HEK293 (cell line): ENCODE results near the gene SKA2.

Experiments used
- EGR2 ChIP-seq: fragments of 450-650 bp; formaldehyde crosslinking; IDR thresholded peaks from 2 replicates; pipeline ENCODE4 v1.5.1; 2016; ENCODE audit warnings: low read depth, missing biosample characterization, missing genetic modification characterization
- HOXA7 ChIP-seq: sonication (generic); formaldehyde crosslinking; IDR thresholded peaks from 2 replicates; pipeline ENCODE4 v1.8.1; 2022; ENCODE audit warnings: missing genetic modification reagents, borderline replicate concordance
- KLF9 ChIP-seq: fragments of 450-650 bp; formaldehyde crosslinking; IDR thresholded peaks from 2 replicates; pipeline ENCODE4 v1.5.1; 2016; ENCODE audit warnings: missing biosample characterization, missing genetic modification characterization, low read depth
- SCRT1 ChIP-seq: fragments of 450-650 bp; formaldehyde crosslinking; IDR thresholded peaks from 2 replicates; pipeline ENCODE4 v1.5.1; 2016; ENCODE audit warnings: missing biosample characterization, missing genetic modification characterization, borderline replicate concordance
- SP2 ChIP-seq: fragments of 450-650 bp; formaldehyde crosslinking; IDR thresholded peaks from 2 replicates; pipeline ENCODE4 v1.5.1; 2016; ENCODE audit warnings: missing biosample characterization, missing genetic modification characterization
- SP7 ChIP-seq: fragments of 450-650 bp; formaldehyde crosslinking; IDR thresholded peaks from 2 replicates; pipeline ENCODE4 v1.5.1; 2016; ENCODE audit warnings: missing biosample characterization, missing genetic modification characterization
- TRIM28 ChIP-seq: IDR thresholded peaks from 2 replicates; pipeline ENCODE4 v1.6.1; 2011; ENCODE audit warnings: low read length, control low read depth, borderline replicate concordance
- WT1 ChIP-seq: fragments of 450-650 bp; formaldehyde crosslinking; IDR thresholded peaks from 2 replicates; pipeline ENCODE4 v1.5.1; 2016; ENCODE audit warnings: missing biosample characterization, missing genetic modification characterization
- YY1 ChIP-seq: fragments of 450-650 bp; formaldehyde crosslinking; IDR thresholded peaks from 2 replicates; pipeline ENCODE4 v1.5.1; 2018; ENCODE audit warnings: missing biosample characterization, missing genetic modification characterization
- YY2 ChIP-seq: fragments of 450-650 bp; formaldehyde crosslinking; IDR thresholded peaks from 2 replicates; pipeline ENCODE4 v1.5.1; 2016; ENCODE audit warnings: missing biosample characterization, missing genetic modification characterization
- ZBTB1 ChIP-seq: fragments of 450-650 bp; formaldehyde crosslinking; IDR thresholded peaks from 2 replicates; pipeline ENCODE4 v1.5.1; 2016; ENCODE audit warnings: missing biosample characterization, missing genetic modification characterization
- ZBTB17 ChIP-seq: fragments of 450-650 bp; formaldehyde crosslinking; IDR thresholded peaks from 2 replicates; pipeline ENCODE4 v1.5.1; 2016; ENCODE audit warnings: missing biosample characterization, missing genetic modification characterization
- ZBTB48 ChIP-seq: fragments of 450-650 bp; formaldehyde crosslinking; IDR thresholded peaks from 2 replicates; pipeline ENCODE4 v1.5.1; 2016; ENCODE audit warnings: missing biosample characterization, missing genetic modification characterization
- ZEB2 ChIP-seq: fragments of 450-650 bp; formaldehyde crosslinking; IDR thresholded peaks from 2 replicates; pipeline ENCODE4 v1.5.1; 2016; ENCODE audit warnings: missing biosample characterization, missing genetic modification characterization
- ZNF140 ChIP-seq: fragments of 450-650 bp; formaldehyde crosslinking; IDR thresholded peaks from 2 replicates; pipeline ENCODE4 v1.5.1; 2016; ENCODE audit warnings: missing biosample characterization, missing genetic modification characterization
- ZNF157 ChIP-seq: fragments of 450-650 bp; formaldehyde crosslinking; IDR thresholded peaks from 2 replicates; pipeline ENCODE4 v1.5.1; 2016; ENCODE audit warnings: missing biosample characterization, missing genetic modification characterization
- ZNF2 ChIP-seq: fragments of 450-650 bp; formaldehyde crosslinking; IDR thresholded peaks from 2 replicates; pipeline ENCODE4 v1.5.1; 2016; ENCODE audit warnings: missing biosample characterization, missing genetic modification characterization
- ZNF335 ChIP-seq: fragments of 450-650 bp; formaldehyde crosslinking; conservative IDR thresholded peaks from 2 replicates; pipeline ENCODE4 v1.5.1; 2016; ENCODE audit warnings: missing biosample characterization, missing genetic modification characterization
- ZNF341 ChIP-seq: fragments of 450-650 bp; formaldehyde crosslinking; IDR thresholded peaks from 2 replicates; pipeline ENCODE4; 2016; ENCODE audit warnings: low read depth, missing biosample characterization, missing genetic modification characterization
- ZNF416 ChIP-seq: fragments of 450-650 bp; formaldehyde crosslinking; IDR thresholded peaks from 2 replicates; pipeline ENCODE4 v1.5.1; 2016; ENCODE audit warnings: missing biosample characterization, missing genetic modification characterization
- ZNF521 ChIP-seq: fragments of 450-650 bp; formaldehyde crosslinking; IDR thresholded peaks from 2 replicates; pipeline ENCODE4 v1.5.1; 2017; ENCODE audit warnings: missing biosample characterization, mild to moderate bottlenecking, missing genetic modification characterization
- ZNF623 ChIP-seq: fragments of 450-650 bp; formaldehyde crosslinking; IDR thresholded peaks from 2 replicates; pipeline ENCODE4 v1.5.1; 2016; ENCODE audit warnings: missing biosample characterization, missing genetic modification characterization
- ZNF624 ChIP-seq: fragments of 450-650 bp; formaldehyde crosslinking; IDR thresholded peaks from 2 replicates; pipeline ENCODE4 v1.5.1; 2017; ENCODE audit warnings: missing biosample characterization, missing genetic modification characterization
- ZNF629 ChIP-seq: fragments of 450-650 bp; formaldehyde crosslinking; IDR thresholded peaks from 2 replicates; pipeline ENCODE4 v1.5.1; 2017; ENCODE audit warnings: missing biosample characterization, missing genetic modification characterization
- ZNF768 ChIP-seq: fragments of 450-650 bp; formaldehyde crosslinking; IDR thresholded peaks from 2 replicates; pipeline ENCODE4 v1.5.1; 2018; ENCODE audit warnings: missing biosample characterization, mild to moderate bottlenecking, missing genetic modification characterization
- TF ChIP-seq, protein P1 (sequence below): sonication (generic); formaldehyde crosslinking; IDR thresholded peaks from 2 replicates; pipeline ENCODE4 v1.8.1; 2022; ENCODE audit warnings: mild to moderate bottlenecking, moderate library complexity, missing genetic modification reagents
- TF ChIP-seq, protein P2 (sequence below): fragments of 450-650 bp; formaldehyde crosslinking; IDR thresholded peaks from 2 replicates; pipeline ENCODE4 v1.5.1; 2016; ENCODE audit warnings: missing biosample characterization, missing genetic modification characterization
- TF ChIP-seq, protein P3 (sequence below): fragments of 450-650 bp; formaldehyde crosslinking; IDR thresholded peaks from 2 replicates; pipeline ENCODE4 v1.5.1; 2016; ENCODE audit warnings: missing biosample characterization, missing genetic modification characterization
- TF ChIP-seq, protein P4 (sequence below): fragments of 450-650 bp; formaldehyde crosslinking; IDR thresholded peaks from 2 replicates; pipeline ENCODE4 v1.5.1; 2016; ENCODE audit warnings: missing biosample characterization, missing genetic modification characterization
- TF ChIP-seq, protein P5 (sequence below): fragments of 450-650 bp; formaldehyde crosslinking; IDR thresholded peaks from 2 replicates; pipeline ENCODE4 v1.5.1; 2017; ENCODE audit warnings: missing biosample characterization, missing genetic modification characterization

SKA2 gene

DNA sequence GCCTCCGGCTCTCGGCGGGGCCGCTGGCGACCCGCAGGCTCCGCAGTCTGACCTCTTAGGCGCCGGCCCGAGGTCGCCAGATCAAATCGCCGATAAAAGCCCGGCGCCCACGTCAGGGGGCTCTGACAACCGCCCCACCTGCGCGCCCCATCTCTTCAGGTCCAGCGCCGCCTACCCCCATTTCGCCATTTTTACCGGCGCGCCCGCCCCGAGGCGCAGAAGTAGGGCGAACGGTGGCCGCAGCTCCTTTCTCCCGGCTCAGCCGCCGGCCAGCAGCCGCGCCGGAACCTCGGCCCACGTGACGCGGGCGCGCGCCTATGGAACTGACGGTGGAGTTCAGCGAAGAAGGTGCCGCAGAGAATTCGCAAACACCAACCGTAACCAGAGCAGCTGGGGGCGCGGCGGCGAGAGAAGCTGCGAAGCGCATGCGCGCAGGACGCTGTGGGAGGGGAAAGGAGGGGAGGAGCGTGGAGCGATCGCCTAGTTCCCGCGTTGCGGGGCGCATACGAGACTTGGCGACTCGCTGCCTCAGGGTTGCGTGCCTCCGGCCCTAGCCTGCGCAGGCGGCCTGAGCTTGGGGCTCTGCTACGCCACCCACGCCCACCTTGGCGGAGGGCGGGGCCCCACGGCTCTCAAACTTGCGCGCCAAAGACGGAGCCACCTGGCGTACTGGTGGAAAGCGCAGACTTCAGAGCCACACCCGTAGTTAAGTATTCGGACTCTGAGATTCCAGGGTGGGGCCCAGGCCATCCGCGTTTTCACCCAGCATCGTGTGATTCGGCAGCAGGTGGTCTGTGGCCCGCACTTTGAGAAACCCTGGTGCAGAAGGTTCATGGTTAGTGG lies 48.3 kb downstream of the SKA2 start, which contains the start of gene TRIM37 (continued):
- TF ChIP-seq SP2 (tag by site-specific recombination), result peak; percentile 93
- TF ChIP-seq, protein P1, sequence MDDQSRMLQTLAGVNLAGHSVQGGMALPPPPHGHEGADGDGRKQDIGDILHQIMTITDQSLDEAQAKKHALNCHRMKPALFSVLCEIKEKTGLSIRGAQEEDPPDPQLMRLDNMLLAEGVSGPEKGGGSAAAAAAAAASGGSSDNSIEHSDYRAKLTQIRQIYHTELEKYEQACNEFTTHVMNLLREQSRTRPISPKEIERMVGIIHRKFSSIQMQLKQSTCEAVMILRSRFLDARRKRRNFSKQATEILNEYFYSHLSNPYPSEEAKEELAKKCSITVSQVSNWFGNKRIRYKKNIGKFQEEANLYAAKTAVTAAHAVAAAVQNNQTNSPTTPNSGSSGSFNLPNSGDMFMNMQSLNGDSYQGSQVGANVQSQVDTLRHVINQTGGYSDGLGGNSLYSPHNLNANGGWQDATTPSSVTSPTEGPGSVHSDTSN (CRISPR knock-in tag), result peak; percentile 75
- no peak for TF ChIP-seq HOXA7
- no peak for TF ChIP-seq ZNF768
- 0 out of 2 replicates have a peak, but pooled peaks have one; percentile 12 for TF ChIP-seq WT1 (tag by site-specific recombination)
- no peak for TF ChIP-seq ZBTB48 (tag by site-specific recombination)
- TF ChIP-seq, protein P2, sequence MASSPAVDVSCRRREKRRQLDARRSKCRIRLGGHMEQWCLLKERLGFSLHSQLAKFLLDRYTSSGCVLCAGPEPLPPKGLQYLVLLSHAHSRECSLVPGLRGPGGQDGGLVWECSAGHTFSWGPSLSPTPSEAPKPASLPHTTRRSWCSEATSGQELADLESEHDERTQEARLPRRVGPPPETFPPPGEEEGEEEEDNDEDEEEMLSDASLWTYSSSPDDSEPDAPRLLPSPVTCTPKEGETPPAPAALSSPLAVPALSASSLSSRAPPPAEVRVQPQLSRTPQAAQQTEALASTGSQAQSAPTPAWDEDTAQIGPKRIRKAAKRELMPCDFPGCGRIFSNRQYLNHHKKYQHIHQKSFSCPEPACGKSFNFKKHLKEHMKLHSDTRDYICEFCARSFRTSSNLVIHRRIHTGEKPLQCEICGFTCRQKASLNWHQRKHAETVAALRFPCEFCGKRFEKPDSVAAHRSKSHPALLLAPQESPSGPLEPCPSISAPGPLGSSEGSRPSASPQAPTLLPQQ (tag by site-specific recombination), result peak; percentile 97
- no peak for TF ChIP-seq ZNF157 (tag by site-specific recombination)
- TF ChIP-seq EGR2, result peak; percentile 77
- TF ChIP-seq ZNF140, result no peak
- TF ChIP-seq YY1 (tag by site-specific recombination), result peak; percentile 80
- peak; percentile 98 for TF ChIP-seq ZNF335
- TF ChIP-seq ZNF341, result peak; percentile 7; the same call in 1 of the 2 replicates
- TF ChIP-seq ZNF629 (tag by site-specific recombination), result peak; percentile 69
- TF ChIP-seq, protein P3, sequence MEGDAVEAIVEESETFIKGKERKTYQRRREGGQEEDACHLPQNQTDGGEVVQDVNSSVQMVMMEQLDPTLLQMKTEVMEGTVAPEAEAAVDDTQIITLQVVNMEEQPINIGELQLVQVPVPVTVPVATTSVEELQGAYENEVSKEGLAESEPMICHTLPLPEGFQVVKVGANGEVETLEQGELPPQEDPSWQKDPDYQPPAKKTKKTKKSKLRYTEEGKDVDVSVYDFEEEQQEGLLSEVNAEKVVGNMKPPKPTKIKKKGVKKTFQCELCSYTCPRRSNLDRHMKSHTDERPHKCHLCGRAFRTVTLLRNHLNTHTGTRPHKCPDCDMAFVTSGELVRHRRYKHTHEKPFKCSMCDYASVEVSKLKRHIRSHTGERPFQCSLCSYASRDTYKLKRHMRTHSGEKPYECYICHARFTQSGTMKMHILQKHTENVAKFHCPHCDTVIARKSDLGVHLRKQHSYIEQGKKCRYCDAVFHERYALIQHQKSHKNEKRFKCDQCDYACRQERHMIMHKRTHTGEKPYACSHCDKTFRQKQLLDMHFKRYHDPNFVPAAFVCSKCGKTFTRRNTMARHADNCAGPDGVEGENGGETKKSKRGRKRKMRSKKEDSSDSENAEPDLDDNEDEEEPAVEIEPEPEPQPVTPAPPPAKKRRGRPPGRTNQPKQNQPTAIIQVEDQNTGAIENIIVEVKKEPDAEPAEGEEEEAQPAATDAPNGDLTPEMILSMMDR, result peak; percentile 60
- TF ChIP-seq SCRT1, result peak; percentile 69; the same call in 1 of the 2 replicates
- no peak for TF ChIP-seq ZNF624
- TF ChIP-seq ZEB2 (tag by site-specific recombination), result peak; percentile 85
- peak; percentile 99 for TF ChIP-seq KLF9
- TF ChIP-seq ZBTB17 (tag by site-specific recombination), result peak; percentile 88
- peak; percentile 73; the same call in 1 of the 2 replicates for TF ChIP-seq TRIM28
- TF ChIP-seq ZNF416 (tag by site-specific recombination), result no peak
- TF ChIP-seq SP7, result peak; percentile 46
- TF ChIP-seq ZNF521 (tag by site-specific recombination), result no peak
- TF ChIP-seq ZNF2, result peak; percentile 72
- peak; percentile 85 for TF ChIP-seq ZNF623 (tag by site-specific recombination)
- TF ChIP-seq, protein P4, sequence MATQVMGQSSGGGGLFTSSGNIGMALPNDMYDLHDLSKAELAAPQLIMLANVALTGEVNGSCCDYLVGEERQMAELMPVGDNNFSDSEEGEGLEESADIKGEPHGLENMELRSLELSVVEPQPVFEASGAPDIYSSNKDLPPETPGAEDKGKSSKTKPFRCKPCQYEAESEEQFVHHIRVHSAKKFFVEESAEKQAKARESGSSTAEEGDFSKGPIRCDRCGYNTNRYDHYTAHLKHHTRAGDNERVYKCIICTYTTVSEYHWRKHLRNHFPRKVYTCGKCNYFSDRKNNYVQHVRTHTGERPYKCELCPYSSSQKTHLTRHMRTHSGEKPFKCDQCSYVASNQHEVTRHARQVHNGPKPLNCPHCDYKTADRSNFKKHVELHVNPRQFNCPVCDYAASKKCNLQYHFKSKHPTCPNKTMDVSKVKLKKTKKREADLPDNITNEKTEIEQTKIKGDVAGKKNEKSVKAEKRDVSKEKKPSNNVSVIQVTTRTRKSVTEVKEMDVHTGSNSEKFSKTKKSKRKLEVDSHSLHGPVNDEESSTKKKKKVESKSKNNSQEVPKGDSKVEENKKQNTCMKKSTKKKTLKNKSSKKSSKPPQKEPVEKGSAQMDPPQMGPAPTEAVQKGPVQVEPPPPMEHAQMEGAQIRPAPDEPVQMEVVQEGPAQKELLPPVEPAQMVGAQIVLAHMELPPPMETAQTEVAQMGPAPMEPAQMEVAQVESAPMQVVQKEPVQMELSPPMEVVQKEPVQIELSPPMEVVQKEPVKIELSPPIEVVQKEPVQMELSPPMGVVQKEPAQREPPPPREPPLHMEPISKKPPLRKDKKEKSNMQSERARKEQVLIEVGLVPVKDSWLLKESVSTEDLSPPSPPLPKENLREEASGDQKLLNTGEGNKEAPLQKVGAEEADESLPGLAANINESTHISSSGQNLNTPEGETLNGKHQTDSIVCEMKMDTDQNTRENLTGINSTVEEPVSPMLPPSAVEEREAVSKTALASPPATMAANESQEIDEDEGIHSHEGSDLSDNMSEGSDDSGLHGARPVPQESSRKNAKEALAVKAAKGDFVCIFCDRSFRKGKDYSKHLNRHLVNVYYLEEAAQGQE (tag by site-specific recombination), result peak; percentile 8; the same call in 1 of the 2 replicates
- 0 out of 2 replicates have a peak, but pooled peaks have one; percentile 12 for TF ChIP-seq ZBTB1
- TF ChIP-seq, protein P5, sequence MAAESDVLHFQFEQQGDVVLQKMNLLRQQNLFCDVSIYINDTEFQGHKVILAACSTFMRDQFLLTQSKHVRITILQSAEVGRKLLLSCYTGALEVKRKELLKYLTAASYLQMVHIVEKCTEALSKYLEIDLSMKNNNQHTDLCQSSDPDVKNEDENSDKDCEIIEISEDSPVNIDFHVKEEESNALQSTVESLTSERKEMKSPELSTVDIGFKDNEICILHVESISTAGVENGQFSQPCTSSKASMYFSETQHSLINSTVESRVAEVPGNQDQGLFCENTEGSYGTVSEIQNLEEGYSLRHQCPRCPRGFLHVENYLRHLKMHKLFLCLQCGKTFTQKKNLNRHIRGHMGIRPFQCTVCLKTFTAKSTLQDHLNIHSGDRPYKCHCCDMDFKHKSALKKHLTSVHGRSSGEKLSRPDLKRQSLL (tag by site-specific recombination), result peak; percentile 37; the same call in 1 of the 2 replicates
- TF ChIP-seq YY2 (tag by site-specific recombination), result peak; percentile 72
